Endometrial microvascular endothelial cells (primary cell): ENCODE measurements around the gene PKNOX2. TPM values are rescaled to one million over a fixed set of nuclear protein-coding genes. Genes with fewer than 3 reads are reported as not detected.

ENCODE experiments used
- in situ Hi-C: cut with HindIII; loops from 2 replicates; pipeline ENCODE4 v1.10.0; 2017; ENCODE audit warnings: low sequenced_read_pairs, low pct_unique_long_range_greater_than_20kb; ENCODE audit errors: inconsistent ontology term
- total RNA-seq: library from RNA; depleted of rRNA; stranded (reverse); fragments of >200 nt; gene quantifications from one replicate; pipeline ENCODE4 v1.2.3, GENCODE V29; 2015; ENCODE audit errors: inconsistent ontology term

The PKNOX2 gene
- total RNA-seq, 1 donor from 2014 or later = not detected

DNA sequence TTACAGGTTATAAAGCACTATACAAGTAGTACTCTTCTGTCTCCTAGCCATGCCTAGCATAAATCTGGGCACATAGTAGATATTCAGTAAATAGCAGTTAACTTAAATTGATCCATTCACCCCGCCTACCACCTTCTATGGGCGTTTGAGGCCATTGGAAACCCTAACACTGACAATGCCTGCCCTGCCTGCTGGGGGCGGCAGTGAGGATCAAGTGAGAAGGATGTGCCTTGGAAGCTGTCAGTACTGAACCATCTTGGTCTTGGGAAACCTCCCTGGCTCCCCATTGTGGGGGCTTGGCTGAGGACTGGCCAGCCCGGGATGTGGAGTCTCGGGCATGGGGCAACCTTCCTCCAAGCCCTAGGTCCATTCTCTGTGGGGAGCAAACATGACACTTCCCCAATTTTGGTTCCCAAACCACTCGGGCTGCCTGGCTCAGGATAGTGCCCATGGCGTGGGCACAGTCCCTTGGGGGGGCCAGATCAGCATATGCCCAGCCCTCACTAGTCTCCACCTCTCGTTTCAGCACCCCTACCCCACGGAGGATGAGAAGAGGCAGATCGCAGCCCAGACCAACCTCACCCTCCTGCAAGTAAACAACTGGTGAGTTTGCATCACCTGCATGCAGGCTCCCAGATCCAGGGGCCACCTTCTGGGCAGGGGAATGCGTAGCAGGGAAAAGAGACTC, 264.1 kb downstream of the PKNOX2 start:
- in situ Hi-C loops = no loop called here

DNA sequence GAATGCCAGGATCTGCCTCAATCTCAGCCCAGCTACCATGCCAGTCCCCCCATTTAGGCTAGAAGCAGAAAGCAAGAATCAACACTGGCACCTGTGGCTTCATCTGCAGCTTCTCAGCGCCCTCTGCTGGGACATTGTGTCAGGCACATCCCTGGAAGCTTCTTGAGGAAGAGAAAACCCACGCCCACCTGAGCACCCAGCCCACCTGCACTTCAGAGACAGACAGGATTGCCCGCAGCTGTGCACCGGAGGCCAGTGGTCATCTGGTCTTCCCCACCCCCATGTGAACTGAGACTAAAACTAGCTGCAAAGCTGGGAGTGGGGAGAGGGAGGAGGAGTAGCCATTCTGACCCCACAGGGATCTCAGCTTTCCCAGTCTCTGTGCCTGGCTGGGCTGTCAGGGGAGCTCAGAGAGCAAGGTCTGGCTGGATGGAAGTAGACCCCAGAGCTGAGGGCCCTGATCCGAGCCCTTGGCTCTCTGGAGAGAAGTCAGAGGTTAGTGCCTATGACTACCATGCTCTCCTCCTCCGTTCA, 264.7 kb downstream of the PKNOX2 start:
- in situ Hi-C loops = no loop called here

DNA sequence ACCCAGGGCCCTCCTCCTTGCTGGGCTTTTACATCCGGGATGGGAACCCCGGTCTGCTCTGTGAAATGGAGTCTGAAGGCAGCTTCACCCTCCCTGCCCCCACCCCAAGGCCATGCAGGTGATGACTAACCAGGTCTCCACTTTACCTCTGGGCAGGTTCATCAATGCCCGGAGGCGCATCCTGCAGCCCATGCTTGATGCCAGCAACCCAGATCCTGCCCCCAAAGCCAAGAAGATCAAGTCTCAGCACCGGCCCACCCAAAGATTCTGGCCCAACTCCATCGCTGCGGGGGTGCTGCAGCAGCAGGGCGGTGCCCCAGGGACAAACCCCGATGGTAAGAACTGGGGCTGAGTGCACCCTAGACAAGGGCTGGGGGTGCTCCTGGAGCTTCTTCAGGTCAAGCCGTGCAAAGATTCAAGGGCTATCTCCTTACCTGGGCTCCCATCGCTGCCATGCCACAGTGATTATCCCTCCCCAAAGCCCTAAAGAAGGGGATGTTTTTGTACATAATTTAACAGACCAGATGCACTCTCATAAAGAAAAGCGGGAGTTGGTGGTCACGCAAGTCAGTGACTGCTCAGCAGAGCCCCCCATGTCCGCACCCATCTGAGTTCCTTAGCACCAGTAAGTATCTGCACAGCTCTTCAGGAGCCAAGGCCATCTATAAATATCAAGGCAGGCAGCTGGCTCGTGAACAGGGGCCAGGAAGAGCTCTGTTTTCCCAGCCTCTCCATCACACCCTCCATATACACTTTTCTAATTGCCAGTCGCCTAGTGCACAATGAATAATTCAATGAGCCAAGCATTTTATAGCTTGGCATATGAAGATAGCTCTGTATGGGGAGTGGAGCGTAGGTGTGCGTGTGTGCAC, 265.5 kb downstream of the PKNOX2 start:
- in situ Hi-C loops = no loop called here

DNA sequence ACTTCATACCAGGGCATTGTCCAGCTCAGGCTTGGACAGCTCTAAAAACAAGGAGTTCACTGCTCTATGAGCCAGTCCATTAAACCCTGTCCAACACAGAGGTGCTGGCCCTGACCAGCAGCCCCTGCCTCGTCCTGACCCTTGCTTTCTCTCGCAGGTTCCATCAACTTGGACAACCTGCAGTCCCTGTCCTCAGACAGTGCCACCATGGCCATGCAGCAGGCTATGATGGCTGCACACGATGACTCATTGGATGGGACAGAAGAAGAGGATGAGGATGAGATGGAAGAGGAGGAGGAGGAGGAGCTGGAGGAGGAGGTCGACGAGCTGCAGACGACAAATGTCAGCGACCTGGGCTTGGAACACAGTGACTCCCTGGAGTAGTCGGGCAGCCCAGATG, 266.5 kb downstream of the PKNOX2 start:
- in situ Hi-C loops = no loop called here

DNA sequence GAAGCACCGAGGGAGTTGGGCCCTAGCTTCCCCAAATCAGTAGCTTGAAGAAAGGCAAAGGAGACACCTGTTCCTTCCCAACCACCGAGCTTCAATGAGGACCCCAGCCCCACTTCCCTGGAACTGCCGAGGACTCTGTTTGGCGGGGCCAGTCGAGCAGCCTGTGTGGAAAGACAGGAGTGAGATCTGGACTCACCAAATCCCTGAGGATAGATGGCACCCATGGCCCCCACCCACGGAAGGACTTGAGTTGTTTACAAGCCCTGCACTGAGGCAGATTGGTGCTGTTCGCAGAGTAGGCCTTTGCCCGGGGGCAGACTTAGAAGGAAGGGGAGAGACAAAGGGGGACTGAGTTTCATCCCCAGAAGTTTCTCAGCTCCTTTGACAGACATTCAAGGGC, 266.9 kb downstream of the PKNOX2 start:
- in situ Hi-C loops = no loop called here

DNA sequence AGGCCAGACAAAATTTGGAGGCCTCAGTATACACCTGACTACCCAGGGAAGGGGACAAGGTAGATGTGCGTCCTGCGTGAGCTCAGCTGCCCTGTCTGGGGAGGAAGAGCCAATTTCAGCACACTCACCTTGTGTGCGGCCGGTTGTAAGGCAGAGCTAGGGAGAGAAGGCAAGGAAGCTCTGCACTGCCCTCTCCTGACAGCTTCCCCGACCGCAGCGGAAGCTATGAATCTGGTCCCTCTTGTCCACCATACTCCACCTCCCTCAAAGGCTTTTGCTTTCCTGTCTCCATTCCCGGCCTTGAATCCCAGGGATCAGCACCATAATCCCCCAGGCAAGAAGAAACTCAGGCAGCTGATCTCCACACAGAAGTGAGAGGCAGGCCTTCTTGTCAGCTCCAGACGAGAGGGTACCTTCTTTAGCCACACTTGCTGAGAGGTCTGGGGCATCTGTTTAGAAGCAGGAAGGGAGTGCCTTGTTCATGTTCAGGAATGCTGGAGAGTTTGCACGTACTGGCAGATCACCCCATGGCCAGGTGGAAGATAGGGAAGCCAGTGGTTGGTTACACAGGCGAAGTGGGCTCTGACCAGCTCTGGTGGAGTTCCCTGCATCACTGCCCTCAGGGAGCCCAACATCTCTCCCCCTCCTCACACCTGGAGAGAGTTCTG, 269.0 kb downstream of the PKNOX2 start:
- in situ Hi-C loops = no loop called here

DNA sequence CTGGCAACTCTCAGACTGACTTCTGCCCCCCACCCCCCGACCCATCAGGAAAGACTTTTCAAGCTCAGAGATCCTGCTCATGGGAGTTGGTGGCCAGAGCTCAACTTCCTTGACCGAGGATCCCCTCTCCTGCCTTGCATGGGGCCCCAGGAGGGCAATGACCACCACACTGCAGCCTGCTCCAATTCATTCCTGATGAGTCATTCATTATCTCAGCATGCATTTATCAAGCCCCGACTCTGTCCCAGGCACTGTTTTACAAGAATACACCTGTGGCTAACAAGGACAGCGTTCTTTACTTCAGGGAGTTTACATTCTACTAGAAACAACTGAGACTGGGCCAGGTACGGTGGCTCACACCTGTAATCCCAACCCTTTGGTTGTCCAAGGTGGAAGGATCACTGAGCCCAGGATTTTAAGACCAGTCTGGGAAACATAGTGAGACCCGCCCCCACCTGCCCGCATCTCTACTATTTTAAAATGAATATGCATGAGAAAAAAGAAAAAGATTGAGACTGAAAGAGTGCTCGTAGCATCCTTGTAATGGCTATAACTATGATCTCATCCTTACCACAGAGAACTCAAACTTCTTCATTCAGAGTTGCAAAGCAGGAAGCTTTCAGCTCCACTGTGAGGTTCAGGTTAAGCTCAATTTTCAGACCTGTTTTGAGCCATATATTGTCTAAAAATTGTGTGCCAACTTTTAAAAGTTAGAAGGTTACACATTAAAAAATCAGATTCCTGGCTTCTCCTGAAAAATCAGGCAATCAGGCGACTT, 271.1 kb downstream of the PKNOX2 start:
- in situ Hi-C loops = no loop called here

DNA sequence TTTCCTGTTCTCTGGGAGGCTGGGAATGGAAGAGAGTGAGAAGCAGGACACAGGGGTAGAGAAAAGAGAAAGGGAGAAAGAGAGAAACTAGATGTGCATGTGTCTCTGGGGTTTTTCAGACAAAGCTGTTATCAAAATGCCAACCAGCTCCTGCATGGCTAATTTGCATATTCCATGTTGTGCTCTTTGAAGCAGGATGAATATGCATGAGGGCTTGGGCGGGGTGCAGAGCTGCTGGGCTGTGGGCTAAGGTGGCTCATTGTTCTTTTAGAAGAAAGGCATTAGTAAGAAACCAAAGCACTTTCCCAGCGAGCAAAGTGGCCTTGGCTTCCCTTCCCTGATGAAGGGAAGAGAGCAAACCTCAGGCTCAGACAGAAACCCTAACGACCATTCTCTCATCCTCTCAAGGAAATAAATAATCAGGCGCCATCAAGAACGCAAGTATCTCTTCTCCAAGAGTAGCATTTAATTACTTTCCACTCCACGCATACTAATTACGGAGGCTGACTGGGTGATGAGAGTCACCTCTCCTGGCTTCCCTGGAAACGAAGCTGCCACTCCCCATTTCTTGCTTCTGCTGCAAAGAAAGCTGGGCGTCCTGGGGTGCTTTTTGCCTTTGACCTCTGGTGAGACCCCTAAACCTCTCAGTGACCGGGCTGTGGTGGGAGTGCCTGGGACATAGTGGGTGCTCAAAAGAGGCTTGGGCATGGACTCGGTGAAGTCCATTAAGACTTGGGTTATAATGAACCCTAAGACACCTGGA, 277.3 kb downstream of the PKNOX2 start:
- in situ Hi-C loops = no loop called here

DNA sequence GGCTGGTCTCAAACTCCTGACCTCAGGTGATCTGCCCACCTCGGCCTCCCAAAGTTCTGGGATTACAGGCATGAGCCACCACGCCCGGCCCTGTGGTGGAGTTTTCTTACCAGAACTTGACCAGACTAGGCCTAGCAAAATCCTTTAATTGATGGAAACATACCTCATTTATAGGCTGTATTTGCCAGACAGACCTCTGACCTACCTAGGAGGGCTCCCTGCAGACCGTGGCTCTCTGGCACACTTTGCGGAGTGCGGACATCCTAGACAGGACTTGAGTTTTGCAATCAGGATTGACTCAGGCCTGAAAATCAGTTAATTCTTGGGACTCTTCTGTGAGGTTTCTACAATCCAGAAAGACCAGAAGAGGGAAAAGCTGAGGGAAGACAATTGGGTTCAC, 278.4 kb downstream of the PKNOX2 start:
- in situ Hi-C loops = no loop called here

DNA sequence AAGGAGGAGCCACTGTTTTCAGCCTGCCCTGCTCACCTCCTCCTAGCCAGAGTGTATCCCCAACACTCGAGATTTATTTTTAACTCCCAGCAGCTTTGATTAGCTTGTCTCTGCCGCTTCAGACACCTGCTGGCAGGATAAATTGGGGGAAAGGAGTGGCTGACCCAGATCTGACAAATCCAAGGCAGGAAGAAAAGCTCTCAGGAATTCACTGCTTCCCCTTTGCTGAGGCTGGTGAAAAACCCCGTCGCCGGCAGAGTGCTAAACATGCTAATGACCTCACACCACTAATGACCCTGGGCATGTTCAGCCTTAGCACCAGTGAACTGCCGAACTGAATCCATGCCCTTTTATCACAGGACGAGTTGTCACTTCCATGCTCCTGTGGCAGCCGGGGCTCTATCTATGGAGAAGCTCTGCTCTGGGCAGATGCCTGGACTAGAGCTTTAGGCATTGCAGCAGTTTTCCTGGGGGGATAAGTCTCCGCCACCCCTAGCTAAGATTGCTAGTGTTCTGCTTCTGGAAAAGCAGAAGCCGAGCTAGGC, 279.3 kb downstream of the PKNOX2 start:
- in situ Hi-C loops = no loop called here

DNA sequence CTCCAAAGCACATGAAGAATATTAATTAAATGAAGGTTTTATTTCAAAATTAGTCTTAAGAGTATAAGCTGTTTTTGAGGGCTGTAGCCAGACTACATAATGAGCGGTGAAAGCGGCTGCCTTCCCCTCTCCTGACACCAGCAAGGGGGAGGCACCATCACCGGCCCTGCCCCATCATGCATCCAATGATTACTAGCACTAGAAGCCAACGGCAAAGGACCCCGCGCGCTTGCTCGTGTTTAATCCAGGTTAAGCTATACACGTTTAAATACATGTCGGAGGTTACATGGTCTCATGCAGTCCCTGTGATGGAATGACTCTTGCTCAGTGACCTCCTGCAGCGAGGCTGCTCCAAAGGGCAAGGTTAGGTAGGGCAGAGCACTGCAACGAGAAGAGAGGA, 281.2 kb downstream of the PKNOX2 start:
- in situ Hi-C loops = no loop called here

DNA sequence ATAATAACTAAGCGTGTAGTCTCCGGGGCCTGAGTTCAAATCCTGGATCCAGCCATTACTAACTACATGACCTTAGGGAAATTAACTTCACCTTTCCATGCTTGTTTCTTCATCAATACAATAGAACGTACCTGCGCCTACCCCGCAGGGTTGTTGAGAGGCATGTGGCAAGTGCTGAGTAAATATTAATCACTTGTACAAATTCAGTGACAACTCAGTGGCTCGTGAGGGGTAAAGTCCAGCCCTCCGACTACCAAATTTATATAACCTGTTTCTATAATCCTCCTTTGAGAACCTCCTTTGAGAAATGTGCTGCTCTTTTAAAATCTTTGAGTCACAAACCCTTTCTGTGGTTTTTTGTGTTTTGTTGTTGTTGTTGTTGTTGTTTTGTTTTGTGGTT, 281.7 kb downstream of the PKNOX2 start:
- in situ Hi-C loops = no loop called here

DNA sequence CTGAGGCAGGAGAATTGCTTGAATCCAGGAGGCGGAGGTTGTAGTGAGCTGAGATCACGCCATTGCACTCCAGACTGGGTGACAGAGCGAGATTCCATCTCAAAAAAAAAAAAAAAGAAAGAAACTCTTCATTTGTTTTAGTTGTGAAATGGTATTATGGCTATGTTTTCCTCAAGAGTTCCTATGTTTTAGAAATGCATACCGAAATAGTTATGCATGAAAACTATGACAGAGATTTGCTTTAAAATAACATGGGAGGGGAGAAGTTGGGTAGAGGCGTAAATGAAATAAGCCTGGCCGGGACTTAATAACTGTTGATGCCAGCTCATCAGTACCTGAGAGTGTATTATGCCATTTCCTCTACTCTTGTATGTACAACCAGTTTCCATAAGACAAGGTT, 283.2 kb downstream of the PKNOX2 start:
- in situ Hi-C loops = no loop called here

DNA sequence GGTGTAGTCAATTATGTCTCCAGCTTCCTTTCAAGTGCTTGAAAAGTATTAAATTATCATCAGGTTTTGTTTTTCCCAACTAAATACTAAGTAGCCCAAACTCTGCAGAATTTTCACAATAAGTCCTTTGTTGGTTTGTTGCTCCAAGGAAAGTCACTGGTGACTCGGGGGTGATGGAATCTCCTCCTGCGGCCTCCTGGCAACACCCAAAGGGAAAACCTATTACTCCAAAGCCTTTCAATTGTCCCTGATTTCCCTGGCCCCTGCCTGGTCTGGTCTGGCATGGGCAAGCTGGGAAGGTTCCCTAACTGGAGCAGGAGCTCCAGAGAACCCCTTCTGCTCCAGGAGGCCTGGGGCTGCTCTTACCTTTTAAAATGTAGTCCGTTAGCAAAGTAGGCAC, 283.6 kb downstream of the PKNOX2 start:
- in situ Hi-C loops = no loop called here

DNA sequence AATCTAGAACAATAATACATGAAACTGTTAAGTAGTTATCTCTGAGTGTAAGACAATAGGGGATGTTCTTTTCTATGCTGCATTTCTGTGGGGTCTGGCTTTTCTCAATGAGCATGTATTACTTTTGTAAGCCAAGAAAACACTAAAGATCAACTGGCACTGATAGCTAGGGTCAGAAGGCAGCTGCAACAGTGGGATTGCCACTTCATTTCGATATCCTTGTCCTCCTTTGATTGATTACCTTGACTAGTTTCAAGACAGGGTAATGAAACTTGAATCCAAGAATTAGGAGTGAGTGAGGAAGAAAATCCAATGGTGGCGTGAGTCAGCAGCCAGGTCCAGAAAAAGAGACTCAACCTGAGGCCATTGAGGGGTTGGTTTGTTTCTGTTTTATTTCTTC, 285.0 kb downstream of the PKNOX2 start:
- in situ Hi-C loops = no loop called here

DNA sequence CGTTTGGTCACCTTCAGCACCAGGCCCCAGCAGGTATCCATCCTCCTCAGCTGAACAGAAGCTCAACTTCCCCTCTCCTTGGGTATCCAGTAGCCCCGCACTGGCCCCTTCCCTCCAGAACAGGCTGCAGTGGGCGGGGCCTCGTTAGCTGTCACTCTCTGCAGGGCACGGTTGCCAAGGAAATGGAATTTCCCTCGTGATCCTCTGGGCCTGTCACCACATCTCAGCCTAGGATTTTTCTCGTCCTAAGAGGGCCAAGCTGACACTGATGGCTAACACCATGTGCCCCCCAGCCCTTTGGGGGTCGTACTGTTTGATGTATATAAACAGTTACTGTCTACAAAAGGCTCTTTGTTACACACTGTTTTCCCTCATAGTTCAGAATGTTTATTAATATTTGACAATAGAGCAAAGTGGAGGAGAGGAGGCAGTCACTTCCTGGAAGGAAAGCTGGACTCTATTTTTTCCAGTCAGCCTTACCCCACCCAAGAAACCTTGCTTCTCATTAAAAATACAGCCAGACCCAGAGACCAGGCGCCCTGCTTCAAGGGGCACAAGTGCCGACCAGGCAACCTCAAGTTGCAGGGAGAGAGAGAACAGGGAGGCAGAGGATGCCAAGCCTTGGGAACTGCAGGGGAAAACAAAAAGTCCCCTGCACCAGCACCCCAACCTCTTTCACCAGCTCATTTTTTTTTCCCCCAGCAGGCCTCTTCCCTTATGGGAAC, 287.0 kb downstream of the PKNOX2 start:
- in situ Hi-C loops = no loop called here

DNA sequence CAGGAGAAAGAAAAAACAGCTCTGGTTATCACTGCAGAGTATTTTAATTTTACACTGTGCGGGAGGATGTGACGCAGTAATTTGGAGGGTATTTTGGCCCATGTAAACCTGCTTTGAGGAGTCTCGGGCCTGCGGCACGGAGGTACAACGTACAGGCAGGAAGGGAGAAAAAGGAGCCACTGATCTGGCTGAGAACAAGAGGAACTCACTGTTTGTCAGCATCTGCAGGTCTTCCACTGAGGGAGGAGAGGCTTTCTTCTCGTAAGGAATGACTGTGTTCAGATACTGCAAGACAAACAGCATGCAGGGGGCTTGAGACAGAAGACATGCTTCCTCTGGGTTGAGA, 287.5 kb downstream of the PKNOX2 start:
- in situ Hi-C loops = no loop called here

DNA sequence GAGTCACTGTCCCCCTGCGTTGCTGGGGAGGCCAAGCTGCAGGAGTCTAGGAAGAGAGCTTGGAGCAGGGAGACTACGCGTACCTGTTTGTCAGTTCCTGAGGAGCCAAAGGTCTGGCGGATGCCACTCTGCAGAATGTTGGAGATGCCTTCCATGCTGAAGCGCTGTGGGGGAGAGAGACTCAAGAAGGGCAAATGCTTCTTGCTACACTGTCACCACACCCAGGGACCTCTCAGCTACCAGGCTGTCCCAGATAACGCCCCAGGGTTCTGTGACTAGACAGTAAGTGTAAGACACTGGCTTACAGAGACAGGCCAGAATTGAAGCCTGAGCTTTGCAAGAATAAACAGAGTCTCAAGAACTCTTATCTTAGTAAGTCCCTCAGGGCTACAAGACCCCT, 289.5 kb downstream of the PKNOX2 start:
- in situ Hi-C loops = no loop called here
